Measurements from ENCODE around the gene UVSSA. TPM values are rescaled to one million over a fixed set of nuclear protein-coding genes. Genes with fewer than 3 reads are reported as not detected.
"Not testable (repeated sequence)": the region's sequence is repeated elsewhere in the genome, so short reads cannot be mapped to it uniquely, and the experiment has no call there.

Gene UVSSA
- total RNA-seq, 1 donor from 2014 or later = 3.6 TPM

GRCh38 chr4:1362521-1362920 is 15.5 kb downstream of the UVSSA start:
- DNase-seq (ENCODE audit: low read depth in 2 of 2) = no peak

GRCh38 chr4:1363513-1363912 is 16.5 kb downstream of the UVSSA start:
- no peak for DNase-seq (ENCODE audit: low read depth in 2 of 2)

- DNase-seq (ENCODE audit: low read depth in 2 of 2) = no peak
These were observed 17.2 kb downstream of the UVSSA start for GRCh38 chr4:1364217-1364616.

GRCh38 chr4:1364748-1365147 is 17.7 kb downstream of the UVSSA start:
- DNase-seq (ENCODE audit: low read depth in 2 of 2) = no peak

GRCh38 chr4:1365271-1366178 is 18.5 kb downstream of the UVSSA start:
- no peak for DNase-seq (ENCODE audit: low read depth in 2 of 2)

GRCh38 chr4:1366371-1367229 is 19.6 kb downstream of the UVSSA start:
- no peak for DNase-seq (ENCODE audit: low read depth in 2 of 2)

- no peak for DNase-seq (ENCODE audit: low read depth in 2 of 2)
These were observed 20.4 kb downstream of the UVSSA start for GRCh38 chr4:1367230-1367935.

GRCh38 chr4:1367936-1368289 is 20.9 kb downstream of the UVSSA start:
- DNase-seq (ENCODE audit: low read depth in 2 of 2) = no peak

GRCh38 chr4:1368421-1369090 is 21.5 kb downstream of the UVSSA start:
- DNase-seq (ENCODE audit: low read depth in 2 of 2) = no peak

- no peak for DNase-seq (ENCODE audit: low read depth in 2 of 2)
These were observed 22.1 kb downstream of the UVSSA start for GRCh38 chr4:1369091-1369450.

- DNase-seq (ENCODE audit: low read depth in 2 of 2) = no peak
These were observed 22.6 kb downstream of the UVSSA start for GRCh38 chr4:1369479-1370079.

- DNase-seq (ENCODE audit: low read depth in 2 of 2) = no peak
These were observed 23.5 kb downstream of the UVSSA start for GRCh38 chr4:1370321-1371124.

GRCh38 chr4:1371176-1372165 is 24.5 kb downstream of the UVSSA start:
- no peak for DNase-seq (ENCODE audit: low read depth in 2 of 2)

GRCh38 chr4:1372576-1372975 is 25.6 kb downstream of the UVSSA start:
- not testable (repeated sequence) for DNase-seq (ENCODE audit: low read depth in 2 of 2)

GRCh38 chr4:1373892-1374705 is 27.1 kb downstream of the UVSSA start:
- DNase-seq (ENCODE audit: low read depth in 2 of 2) = no peak

GRCh38 chr4:1374706-1375045 is 27.7 kb downstream of the UVSSA start:
- no peak for DNase-seq (ENCODE audit: low read depth in 2 of 2)

GRCh38 chr4:1375051-1375721 is 28.2 kb downstream of the UVSSA start:
- DNase-seq (ENCODE audit: low read depth in 2 of 2) = no peak

All from lung microvascular endothelial cell (primary cell).